ENCODE measurements around the gene GPRC5D.

- TF ChIP-seq CTCF (IDR thresholded peaks at IDR 0.05), result no peak
- no peak for TF ChIP-seq POLR2A (IDR thresholded peaks at IDR 0.05)
Measured at GRCh38 chr12:12929696-12930095, 22.3 kb downstream of the GPRC5D start.

All from Peyer's patch (tissue), 4 donors.